Activated naive CD8-positive, alpha-beta T cell treated with anti-CD3 and anti-CD28 coated beads for 36 hours (primary cell): ENCODE results near the gene PDCD1. TPM values are rescaled to one million over a fixed set of nuclear protein-coding genes. Genes with fewer than 3 reads are reported as not detected.
A peak's percentile ranks its signal among the peaks of the same experiment; 100 is the strongest.
"Not testable (repeated sequence)": the region's sequence is repeated elsewhere in the genome, so short reads cannot be mapped to it uniquely, and the experiment has no call there.

Experiments
- DNase-seq: peaks from one replicate; pipeline ENCODE4 v3.0.0; 2021
- H3K27ac Mint-ChIP-seq: one replicate; pipeline ENCODE4 v1.8.0; 2022; ENCODE audit warnings: mild to moderate bottlenecking, moderate library complexity, mixed read lengths
- H3K27me3 Mint-ChIP-seq: one replicate; pipeline ENCODE4 v1.8.0; 2022; ENCODE audit warnings: mild to moderate bottlenecking, mixed read lengths
- H3K36me3 Mint-ChIP-seq: one replicate; pipeline ENCODE4 v1.8.0; 2021; ENCODE audit warnings: mild to moderate bottlenecking, mixed read lengths
- H3K4me1 Mint-ChIP-seq: one replicate; pipeline ENCODE4 v1.8.0; 2021; ENCODE audit warnings: mixed read lengths
- H3K4me3 Mint-ChIP-seq: one replicate; pipeline ENCODE4 v1.8.0; 2022; ENCODE audit warnings: mild to moderate bottlenecking, moderate library complexity, mixed read lengths
- H3K9me3 Mint-ChIP-seq: one replicate; pipeline ENCODE4 v1.8.0; 2022; ENCODE audit warnings: mixed read lengths
- total RNA-seq, 2 experiments: library from RNA; stranded (reverse); gene quantifications; one replicate each; pipeline ENCODE4 v1.2.3, GENCODE V29; 2021

PDCD1 gene
- total RNA-seq, 2 experiments from 2014 or later, result 24.3 TPM

- Mint-ChIP-seq H3K27ac (peak overlapping the region; percentile 79), H3K36me3 (peaks cover 49% of the 10 kb centered on the region), H3K27me3 (no peaks in the 10 kb centered on the region), H3K9me3 (no peaks in the 10 kb centered on the region), H3K4me1 (peaks cover 23% of the 10 kb centered on the region), H3K4me3 (no peak overlapping the region)
- DNase-seq, result no peak
Observed at GRCh38 chr2:241887806-241888522, 29.3 kb upstream of the PDCD1 start.

- H3K27ac Mint-ChIP-seq, result no peak overlapping the region
- peaks cover 30% of the 10 kb centered on the region for H3K4me1 Mint-ChIP-seq
- peaks cover 50% of the 10 kb centered on the region for H3K36me3 Mint-ChIP-seq
Observed at GRCh38 chr2:241886840-241887447, 28.2 kb upstream of the PDCD1 start.

DNA sequence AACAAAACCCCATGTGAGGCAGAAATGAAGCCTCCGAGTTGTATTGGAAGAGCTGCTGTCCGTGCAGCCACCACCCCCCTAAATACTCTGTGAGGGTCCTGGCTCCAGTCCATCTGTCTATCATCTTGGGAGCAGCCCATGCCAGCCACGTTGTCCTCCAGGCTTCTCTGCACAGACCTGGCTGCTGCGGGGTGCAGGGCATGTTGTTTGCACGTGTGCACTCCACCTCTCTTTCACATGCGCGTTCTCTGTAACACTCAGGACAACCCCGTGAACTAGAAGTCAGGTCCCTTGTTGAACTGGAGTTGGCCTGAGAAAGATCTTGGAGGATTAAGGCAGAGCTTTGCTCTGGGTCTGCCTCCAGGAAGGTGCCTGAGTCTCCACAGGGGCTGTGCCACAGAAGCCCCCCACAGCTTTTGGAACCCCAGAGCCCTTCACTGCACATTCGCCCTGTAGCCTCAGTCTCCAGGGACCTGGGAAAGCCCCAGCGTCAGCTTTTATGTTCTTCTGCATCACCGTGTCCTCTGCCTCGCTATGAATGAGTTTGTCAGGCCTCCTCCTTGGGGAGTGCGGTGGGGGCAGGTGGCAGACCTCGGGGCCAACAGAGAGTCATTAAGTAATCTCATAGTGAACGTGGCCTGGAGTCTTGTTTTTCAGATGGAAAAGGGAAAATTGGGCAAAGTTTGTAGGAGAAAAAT lies 27.4 kb upstream of the PDCD1 start:
- no peak overlapping the region for H3K27ac Mint-ChIP-seq

More at GRCh38 chr2:241886840-241887447, 28.2 kb upstream of the PDCD1 start:
- no peak for DNase-seq
- no peak overlapping the region for H3K4me3 Mint-ChIP-seq
- no peaks in the 10 kb centered on the region for H3K27me3 Mint-ChIP-seq
- H3K9me3 Mint-ChIP-seq, result no peaks in the 10 kb centered on the region

GRCh38 chr2:241885291-241885945 lies 26.7 kb upstream of the PDCD1 start:
- Mint-ChIP-seq H3K9me3 (no peaks in the 10 kb centered on the region), H3K36me3 (peaks cover 50% of the 10 kb centered on the region), H3K4me1 (peaks cover 34% of the 10 kb centered on the region), H3K27ac (no peak overlapping the region), H3K4me3 (no peak overlapping the region), H3K27me3 (no peaks in the 10 kb centered on the region)
- no peak for DNase-seq

More for the DNA sequence above, 27.4 kb upstream of the PDCD1 start:
- H3K9me3 Mint-ChIP-seq, result no peaks in the 10 kb centered on the region
- H3K27me3 Mint-ChIP-seq, result no peaks in the 10 kb centered on the region
- no peak for DNase-seq
- H3K4me1 Mint-ChIP-seq, result peaks cover 30% of the 10 kb centered on the region
- no peak overlapping the region for H3K4me3 Mint-ChIP-seq
- peaks cover 50% of the 10 kb centered on the region for H3K36me3 Mint-ChIP-seq

DNA sequence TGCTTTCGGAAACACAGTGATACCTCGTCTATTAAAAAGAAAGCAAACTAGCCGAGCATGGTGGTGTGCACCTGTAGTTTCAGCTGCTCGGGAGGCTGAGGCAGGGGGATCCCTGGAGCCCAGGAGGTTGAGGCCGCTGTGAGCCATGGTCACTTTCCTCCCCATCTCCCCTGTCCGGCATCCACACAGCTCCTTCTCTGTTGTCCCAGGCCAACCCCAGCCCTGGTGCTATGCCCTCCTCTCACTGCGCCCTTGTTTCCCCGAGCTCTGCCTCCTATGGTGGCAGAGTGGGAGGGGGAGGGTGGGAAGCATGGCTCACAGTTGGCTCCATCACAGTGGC lies 26.2 kb upstream of the PDCD1 start:
- H3K9me3 Mint-ChIP-seq, result no peaks in the 10 kb centered on the region
- no peak for DNase-seq
- no peak overlapping the region for H3K4me3 Mint-ChIP-seq
- H3K27me3 Mint-ChIP-seq, result no peaks in the 10 kb centered on the region
- H3K36me3 Mint-ChIP-seq, result peaks cover 47% of the 10 kb centered on the region
- peaks cover 36% of the 10 kb centered on the region for H3K4me1 Mint-ChIP-seq
- no peak overlapping the region for H3K27ac Mint-ChIP-seq

DNA sequence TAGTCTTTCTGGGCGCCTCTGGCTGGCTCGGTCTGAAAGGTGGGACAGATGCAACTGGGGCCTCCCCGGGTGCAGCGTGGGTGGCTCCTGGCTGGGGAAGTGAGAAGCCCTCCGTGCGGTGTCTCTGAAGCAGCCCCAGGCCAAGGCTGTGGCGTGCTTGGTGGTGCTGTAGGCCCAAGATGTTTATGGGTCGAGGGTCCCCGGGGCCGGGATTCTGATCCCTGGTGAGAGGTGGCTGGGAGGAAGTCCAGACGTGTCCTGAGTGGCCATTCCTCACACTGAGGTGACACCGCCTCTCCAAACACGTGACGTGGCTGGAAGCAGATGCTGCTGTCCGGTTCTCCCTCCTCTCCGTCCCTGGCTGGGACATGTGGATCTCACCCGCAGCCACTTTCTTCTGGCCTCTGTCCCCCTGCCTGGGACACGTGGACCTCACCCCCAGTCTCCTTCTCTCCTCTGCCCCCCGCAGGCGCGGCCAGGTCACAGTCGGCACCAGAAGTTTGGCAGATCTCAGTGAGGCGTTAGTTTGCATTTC lies 23.5 kb upstream of the PDCD1 start:
- Mint-ChIP-seq H3K4me1 (peaks cover 35% of the 10 kb centered on the region), H3K9me3 (no peaks in the 10 kb centered on the region), H3K36me3 (peaks cover 26% of the 10 kb centered on the region), H3K27ac (peak overlapping the region; percentile 99), H3K4me3 (peak overlapping the region; percentile 97), H3K27me3 (no peaks in the 10 kb centered on the region)
- DNase-seq, result peak; percentile 89

GRCh38 chr2:241880311-241881073 lies 21.8 kb upstream of the PDCD1 start:
- Mint-ChIP-seq H3K27ac (peak overlapping the region; percentile 99), H3K9me3 (no peaks in the 10 kb centered on the region), H3K36me3 (peaks cover 22% of the 10 kb centered on the region), H3K4me1 (peaks cover 26% of the 10 kb centered on the region), H3K4me3 (peak overlapping the region; percentile 97), H3K27me3 (no peaks in the 10 kb centered on the region)
- no peak for DNase-seq

DNA sequence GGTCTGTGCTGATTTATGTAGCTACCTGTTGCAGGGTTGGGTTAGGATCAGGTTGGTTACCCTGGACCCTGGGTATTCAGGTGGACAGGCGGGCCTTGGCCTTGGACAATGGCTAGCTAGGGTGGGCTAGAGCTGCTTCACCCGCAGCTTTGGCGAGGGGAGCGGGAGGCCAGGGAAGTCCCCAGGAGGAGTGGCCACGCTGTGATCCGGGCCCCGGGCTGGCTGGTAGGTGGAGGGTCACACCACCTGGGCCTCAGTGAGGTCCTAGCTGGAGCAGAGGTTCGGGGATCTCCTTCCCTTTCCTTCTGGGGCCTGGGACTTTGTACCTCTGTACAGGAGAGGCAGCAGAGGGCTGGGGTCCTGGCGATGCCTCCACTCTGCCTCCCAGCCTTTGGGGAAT lies 20.6 kb upstream of the PDCD1 start:
- DNase-seq, result no peak
- H3K4me1 Mint-ChIP-seq, result peaks cover 28% of the 10 kb centered on the region
- H3K36me3 Mint-ChIP-seq, result peaks cover 15% of the 10 kb centered on the region
- H3K9me3 Mint-ChIP-seq, result no peaks in the 10 kb centered on the region
- H3K27me3 Mint-ChIP-seq, result no peaks in the 10 kb centered on the region
- H3K4me3 Mint-ChIP-seq, result no peak overlapping the region
- no peak overlapping the region for H3K27ac Mint-ChIP-seq

DNA sequence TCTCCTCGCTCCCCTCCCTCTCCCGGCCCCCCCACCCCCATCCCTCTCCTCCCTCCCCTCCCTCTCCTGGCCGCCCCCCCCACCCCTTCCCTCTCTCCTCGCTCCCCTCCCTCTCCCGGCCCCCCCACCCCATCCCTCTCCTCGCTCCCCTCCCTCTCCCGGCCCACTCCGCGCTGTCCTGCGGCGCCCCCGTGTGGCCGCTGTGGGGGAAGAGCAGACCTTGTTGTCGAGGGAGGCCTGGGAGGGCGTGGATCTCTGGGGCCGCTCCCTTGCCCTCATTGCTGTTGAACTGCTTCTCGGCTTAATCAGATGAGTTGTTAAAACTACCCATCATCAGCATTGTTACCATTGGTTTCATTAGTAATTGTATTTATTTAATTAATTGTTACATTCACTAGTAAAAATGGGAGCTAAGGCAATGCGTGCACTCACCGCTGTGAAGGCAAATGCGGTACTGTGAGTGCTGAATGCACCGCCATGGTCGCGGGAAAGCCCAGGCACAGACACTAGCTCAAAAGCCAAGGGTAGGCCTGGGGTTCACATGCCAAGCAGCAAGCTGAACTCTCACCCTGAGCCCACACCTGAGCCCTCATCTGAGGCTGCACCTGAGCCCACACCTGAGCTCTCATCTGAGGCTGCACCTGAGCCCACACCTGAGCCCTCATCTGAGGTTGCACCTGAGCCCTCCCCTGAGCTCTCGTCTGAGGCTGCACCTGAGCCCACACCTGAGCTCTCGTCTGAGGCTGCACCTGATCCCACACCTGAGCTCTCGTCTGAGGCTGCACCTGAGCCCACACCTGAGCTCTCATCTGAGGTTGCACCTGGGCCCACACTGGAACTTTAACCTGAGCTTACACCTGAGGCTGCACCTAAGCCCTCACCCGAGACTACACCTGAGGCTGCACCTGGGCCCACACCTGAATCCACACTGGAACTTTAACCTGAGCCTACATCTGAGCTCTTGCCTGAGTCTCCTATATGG lies 19.6 kb upstream of the PDCD1 start:
- H3K9me3 Mint-ChIP-seq, result peaks cover 1% of the 10 kb centered on the region
- no peak overlapping the region for H3K27ac Mint-ChIP-seq
- peak; percentile 81 for DNase-seq
- peaks cover 5% of the 10 kb centered on the region for H3K36me3 Mint-ChIP-seq
- no peaks in the 10 kb centered on the region for H3K27me3 Mint-ChIP-seq
- H3K4me1 Mint-ChIP-seq, result peaks cover 23% of the 10 kb centered on the region
- no peak overlapping the region for H3K4me3 Mint-ChIP-seq

DNA sequence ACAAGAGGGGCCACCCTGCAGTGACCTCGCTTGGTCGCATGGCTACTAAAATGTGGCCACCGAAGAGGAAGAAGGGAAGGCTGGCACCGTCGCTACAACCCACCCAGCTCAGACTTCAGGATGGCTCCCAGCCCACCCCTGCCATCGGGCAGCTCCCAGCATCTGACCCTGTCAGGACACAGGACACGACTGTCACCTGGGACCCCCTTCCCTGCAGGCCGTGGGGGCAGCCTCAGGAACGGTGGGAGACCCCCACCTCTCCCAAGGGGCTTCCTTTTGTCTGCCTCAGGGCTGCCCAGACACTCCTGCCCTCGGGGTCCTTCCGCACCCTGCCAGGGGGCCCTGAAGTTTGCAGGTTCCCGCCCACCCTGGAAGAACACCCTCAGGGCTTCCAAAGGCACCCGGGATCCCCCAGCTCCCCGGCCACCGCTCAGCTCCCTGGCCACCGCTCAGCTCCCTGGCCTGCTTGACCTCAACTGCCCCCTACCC lies 18.5 kb upstream of the PDCD1 start:
- H3K27ac Mint-ChIP-seq, result no peak overlapping the region
- H3K4me1 Mint-ChIP-seq, result peaks cover 16% of the 10 kb centered on the region
- DNase-seq, result no peak
- H3K36me3 Mint-ChIP-seq, result no peaks in the 10 kb centered on the region
- H3K9me3 Mint-ChIP-seq, result peaks cover 1% of the 10 kb centered on the region
- no peaks in the 10 kb centered on the region for H3K27me3 Mint-ChIP-seq
- H3K4me3 Mint-ChIP-seq, result no peak overlapping the region

DNA sequence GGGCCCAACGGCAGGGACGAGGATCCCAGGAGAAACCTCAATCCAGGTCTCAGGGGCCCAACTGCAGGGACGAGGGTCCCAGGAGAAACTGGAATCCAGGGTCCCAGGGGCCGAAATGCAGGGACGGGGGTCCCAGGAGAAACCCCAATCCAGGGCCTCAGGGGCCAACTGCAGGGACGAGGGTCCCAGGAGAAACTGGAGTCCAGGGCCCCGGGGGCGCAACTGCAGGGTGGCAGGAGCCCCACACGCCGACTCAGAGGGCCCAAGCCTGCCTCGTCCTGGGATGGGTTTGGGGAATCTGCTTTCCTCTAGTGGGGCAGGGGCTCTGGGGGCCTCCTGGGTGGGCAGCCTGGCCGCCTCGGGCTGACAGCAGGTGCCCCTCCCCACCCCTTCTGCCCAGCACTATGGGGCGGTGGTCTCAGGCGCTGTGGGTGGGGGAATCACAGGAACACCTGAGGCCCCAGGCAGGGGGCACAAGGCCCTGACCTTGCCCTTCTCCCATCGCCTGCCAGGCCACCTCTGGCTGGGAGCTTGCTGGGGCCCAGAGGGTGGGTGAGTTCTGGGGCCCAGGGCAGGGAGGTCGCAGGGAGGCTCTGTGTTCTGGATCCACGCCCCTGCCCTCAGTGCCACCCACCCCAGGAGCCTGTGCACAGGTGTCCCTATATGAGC lies 18.0 kb upstream of the PDCD1 start:
- H3K4me1 Mint-ChIP-seq, result peaks cover 15% of the 10 kb centered on the region
- H3K9me3 Mint-ChIP-seq, result peaks cover 1% of the 10 kb centered on the region
- no peak for DNase-seq
- no peak overlapping the region for H3K4me3 Mint-ChIP-seq
- H3K27me3 Mint-ChIP-seq, result no peaks in the 10 kb centered on the region
- no peak overlapping the region for H3K27ac Mint-ChIP-seq
- H3K36me3 Mint-ChIP-seq, result no peaks in the 10 kb centered on the region

DNA sequence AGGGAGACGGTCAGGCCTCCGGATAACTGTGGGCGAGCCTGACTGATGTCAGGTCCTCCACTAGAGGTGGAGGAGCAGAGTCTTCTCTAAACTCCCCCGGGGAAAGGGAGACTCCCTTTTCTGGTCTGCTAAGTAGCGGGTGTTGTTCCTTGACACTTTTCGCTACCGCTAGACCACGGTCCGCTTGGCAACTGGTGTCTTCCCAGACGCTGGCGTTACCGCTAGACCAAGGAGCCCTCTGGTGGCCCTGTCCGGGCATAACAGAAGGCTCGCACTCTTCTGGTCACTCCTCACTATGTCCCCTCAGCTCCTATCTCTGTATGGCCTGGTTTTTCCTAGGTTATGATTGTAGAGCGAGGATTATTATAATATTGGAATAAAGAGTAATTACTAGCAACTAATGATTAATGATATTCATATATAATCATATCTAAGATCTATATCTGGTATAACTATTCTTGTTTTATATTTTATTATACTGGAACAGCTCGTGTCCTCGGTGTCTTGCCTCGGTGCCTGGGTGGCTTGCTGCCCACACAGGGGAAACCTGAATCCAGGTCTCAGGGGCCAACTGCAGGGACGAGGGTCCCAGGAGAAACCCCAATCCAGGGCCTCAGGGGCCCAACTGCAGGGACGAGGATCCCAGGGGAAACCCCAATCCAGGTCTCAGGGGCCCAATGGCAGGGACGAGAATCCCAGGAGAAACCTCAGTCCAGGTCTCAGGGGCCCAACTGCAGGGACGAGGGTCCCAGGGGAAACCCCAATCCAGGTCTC lies 17.2 kb upstream of the PDCD1 start:
- not testable (repeated sequence) for H3K27ac Mint-ChIP-seq

More for the DNA sequence above, 17.2 kb upstream of the PDCD1 start:
- H3K4me1 Mint-ChIP-seq, result peaks cover 20% of the 10 kb centered on the region
- not testable (repeated sequence) for DNase-seq, H3K27me3 Mint-ChIP-seq, H3K36me3 Mint-ChIP-seq, H3K4me3 Mint-ChIP-seq, H3K9me3 Mint-ChIP-seq
